GM18861 (cell line): Measurements from ENCODE around the gene SEC23A.
"Not testable (repeated sequence)": the region's sequence is repeated elsewhere in the genome, so short reads cannot be mapped to it uniquely, and the experiment has no call there.

ENCODE experiments used
- ATAC-seq: cut with Tn5 transposase; IDR thresholded peaks from one replicate; pipeline ENCODE4 v1.9.1; 2021; ENCODE audit not compliant: unreplicated experiment

SEC23A gene

GRCh38 chr14:39102969-39103957 lies at the start of gene SEC23A:
Gene SEC23A, minus strand, starts transcription at chr14:39103235. Its CDS starts 7,117 bp downstream, at chr14:39096118.
- peak; percentile 81 for ATAC-seq

- no peak for ATAC-seq
Measured at GRCh38 chr14:39145266-39145966, 42.4 kb upstream of the SEC23A start.

- ATAC-seq: not testable (repeated sequence)
Measured at GRCh38 chr14:39143226-39143625, 40.2 kb upstream of the SEC23A start.

GRCh38 chr14:39141623-39142022 lies 38.6 kb upstream of the SEC23A start:
- ATAC-seq: not testable (repeated sequence)

- no peak for ATAC-seq
Measured at GRCh38 chr14:39140170-39140569, 37.1 kb upstream of the SEC23A start.

GRCh38 chr14:39138440-39138839 lies 35.4 kb upstream of the SEC23A start:
- no peak for ATAC-seq

DNA sequence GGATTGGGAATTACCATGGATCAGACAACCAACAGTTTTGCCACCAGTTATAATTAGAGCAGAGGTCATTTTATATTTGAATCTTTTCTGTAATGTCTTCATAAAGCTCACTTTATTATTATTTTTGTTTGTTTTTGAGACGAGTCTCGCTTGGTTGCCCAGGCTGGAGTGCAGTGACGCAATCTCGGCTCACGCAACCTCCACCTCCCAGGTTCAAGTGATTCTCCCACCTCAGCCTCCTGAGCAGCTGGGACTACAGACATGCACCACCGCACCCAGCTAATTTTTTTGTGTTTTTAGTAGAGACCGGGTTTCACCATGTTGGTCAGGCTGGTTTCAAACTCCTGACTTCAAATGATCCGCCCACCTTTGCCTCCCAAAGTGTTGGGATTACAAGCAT lies 34.8 kb upstream of the SEC23A start:
- not testable (repeated sequence) for ATAC-seq

DNA sequence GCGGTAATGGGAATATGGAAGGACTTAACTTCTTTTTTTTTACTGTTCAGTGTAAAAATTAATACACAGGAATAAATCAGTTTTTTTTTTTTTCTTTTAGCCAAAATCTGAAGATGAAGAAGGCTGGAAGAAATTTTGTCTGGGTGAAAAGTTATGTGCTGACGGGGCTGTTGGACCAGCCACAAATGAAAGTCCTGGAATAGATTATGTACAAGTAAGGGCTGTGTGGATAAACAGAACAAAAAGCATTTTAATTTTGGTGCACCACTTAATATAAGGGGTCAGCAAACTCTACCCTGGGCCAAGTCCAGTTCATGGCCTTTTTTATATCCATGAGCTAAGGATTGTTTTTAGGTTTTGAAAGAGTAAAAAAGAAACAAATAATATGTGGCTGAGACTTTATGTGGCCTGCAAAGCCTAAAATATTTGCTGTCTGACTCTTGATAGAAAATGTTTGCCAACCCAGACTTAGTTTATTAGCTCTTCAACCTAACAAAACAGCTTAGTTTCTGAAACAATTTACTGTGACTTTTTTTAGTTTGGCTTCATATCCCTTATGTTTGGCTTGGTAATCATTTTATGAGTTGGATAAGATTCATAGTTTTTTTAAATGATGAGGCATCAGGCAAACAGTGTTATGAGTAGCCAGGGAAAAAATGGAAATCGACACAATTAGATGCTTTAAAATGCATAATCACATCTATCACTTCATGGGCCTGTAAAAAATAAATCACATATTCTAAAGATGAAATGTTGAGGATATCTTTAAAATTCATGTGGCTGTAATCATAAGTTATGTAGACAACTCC lies 19.5 kb upstream of the SEC23A start:
- no peak for ATAC-seq

- ATAC-seq: peak; percentile 95
Measured at GRCh38 chr14:39114073-39114838, 11.2 kb upstream of the SEC23A start, which contains the start of gene GEMIN2. Gene GEMIN2, plus strand, starts transcription at chr14:39114323. Its CDS starts 16 bp downstream, at chr14:39114339.

DNA sequence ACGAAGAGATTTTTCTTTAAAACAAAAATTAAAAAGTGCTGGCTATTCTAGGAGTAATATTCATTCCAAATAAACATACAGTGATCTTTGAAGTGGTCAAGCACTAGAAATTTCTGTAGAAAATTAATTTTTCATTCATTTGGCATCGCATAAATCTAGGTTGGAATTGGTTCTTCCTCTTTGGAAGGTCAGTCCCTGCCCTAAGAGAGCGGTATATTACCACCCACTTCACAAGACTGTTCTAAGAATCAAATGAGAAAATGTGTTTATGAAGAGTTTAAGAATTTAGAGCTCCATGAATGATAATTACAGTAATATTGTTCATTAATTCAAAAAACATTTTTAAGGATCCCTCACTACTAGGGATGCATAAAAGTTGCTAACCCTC lies 10.6 kb upstream of the SEC23A start:
- no peak for ATAC-seq

DNA sequence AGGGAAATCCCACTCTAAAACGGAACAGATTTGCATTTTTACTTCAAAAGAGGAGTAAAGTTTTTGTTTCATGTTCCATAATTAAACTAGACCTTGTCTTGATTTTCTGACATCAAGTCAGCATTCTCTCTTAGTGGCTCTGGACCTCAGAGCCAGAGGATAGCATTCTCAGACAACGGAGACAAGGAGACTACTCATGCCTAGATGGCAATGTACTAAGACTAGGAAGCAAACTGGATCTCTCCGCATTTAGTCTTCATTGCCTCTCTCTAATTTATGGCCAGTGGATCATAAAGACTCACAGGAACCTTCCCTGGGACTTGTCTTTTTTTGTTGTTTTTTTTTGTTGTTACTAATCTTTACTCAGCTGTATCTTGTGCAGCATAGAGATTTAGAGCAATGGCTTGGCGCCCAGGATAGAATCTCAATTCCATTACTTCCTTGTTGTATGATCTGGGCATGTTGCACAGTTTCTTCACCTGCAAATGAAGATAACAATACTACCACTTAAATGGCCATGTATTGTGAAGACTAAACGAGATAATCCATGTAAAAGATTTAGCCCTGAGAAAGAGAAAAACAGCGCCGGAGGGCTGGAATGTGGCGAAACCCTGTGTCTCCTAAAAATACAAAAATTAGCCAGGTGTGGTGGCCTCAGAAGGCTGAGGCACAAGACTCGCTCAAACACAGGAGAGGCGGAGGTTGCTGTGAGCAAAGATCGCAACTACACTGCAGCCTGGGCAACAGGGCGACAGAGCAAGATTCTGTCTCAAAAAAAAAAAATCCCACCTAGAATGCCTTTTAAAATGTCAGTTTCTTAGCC lies 7.1 kb upstream of the SEC23A start:
- no peak for ATAC-seq

GRCh38 chr14:39108791-39109190 lies 5.8 kb upstream of the SEC23A start:
- no peak for ATAC-seq

DNA sequence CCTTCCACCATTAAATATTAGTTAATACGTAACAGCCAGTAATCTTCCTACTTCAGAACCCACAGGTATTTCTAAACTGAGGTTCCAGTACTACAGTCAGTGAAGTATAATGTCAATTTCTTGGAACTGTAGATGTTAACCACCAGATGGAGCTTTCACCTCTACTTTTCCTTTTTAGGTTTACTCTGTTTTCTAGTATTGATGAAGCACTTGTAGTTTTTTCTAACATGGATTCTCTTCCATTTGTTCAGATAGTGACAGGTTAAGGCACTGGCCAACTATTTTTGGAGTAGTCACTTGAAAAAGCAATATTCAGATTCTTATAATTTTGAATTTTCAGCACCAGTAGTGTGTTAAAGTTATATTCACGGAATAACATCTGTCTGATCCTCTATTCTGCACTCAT lies 4.6 kb upstream of the SEC23A start:
- ATAC-seq: peak; percentile 38

DNA sequence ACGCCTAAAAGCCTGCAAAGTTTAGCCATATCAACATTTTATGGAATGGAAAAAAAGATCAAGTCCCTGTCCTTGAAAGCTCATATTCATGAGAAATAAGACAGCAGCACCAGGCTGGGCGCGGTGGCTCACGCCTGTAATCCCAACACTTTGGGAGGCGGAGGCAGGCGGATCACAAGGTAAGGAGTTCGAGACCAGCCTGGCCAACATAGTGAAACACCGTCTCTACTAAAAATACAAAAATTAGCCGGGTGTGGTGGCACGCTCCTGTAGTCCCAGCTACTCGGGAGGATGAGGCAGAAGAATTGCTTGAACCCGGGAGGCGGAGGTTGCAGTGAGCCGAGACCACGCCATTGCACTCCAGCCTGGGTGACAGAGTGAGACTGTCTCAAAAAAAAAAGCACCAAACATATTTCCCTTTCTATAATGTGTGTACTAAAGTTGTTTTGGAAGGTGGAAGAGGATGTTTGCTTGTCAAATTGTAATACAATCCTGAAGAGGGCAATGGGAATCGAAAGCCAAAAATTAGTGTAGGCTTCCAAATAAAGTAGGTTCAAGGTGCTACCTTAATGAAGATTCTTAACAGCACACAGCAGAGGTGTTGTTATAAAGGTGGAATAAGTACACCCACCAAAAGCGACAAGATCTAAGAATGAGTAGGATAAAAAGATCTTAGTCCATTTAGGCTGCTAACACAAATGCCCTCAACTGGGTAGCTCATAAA lies 1.2 kb upstream of the SEC23A start:
- ATAC-seq: not testable (repeated sequence)

DNA sequence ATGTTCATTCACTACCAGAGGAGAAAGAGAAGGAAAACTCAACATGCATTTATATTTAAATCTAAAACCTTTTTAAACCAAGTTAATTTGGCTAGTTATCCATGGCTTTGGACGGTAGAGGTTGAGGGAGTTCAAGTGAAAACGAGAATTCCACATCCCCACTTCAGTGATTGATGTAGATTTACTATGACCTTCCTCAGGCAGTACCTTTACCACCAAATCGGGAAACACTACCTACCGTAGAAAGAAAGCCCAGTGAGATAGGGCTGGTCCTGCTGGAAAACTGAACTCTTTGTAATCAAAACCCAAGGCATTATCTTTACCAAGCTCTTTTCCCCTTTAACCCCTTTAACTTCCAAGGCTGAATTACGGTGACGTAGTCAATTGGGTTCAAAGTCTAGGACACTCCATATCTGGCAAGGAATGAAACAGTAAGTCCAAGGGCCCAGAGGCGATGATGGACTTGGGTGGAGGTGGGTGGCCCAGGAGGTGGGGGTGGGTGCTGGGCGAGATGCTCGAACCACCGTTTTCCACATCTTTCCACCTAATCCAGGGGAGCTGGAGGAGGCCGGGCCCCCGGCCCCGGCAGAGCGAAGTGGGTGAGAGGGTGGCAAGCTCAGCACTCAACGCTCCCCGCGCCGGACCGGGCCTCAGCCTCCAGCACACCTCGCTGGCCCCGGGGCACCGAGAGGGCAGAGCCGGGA lies 618 bp downstream of the SEC23A start:
- ATAC-seq: no peak

DNA sequence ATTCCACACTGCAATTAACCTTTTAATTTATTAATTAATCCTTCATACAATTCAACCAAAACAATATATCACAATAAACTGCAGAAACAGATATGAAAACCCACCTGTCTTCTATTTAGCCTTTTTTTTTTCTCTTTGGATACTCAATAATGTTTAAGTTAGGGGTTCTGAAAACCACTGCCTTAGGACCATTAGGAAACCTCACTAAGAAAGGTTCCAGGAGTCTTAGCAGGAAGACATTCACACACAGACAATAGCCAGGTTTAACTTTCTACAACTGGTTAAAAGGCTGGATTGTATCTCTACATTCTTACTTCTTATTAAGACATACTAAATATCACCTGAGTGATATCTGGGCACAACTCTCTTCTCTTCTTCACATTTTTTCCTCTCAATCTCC lies 3.3 kb downstream of the SEC23A start:
- ATAC-seq: no peak

- ATAC-seq: not testable (repeated sequence)
Measured at GRCh38 chr14:39099215-39099614, 3.8 kb downstream of the SEC23A start.

- ATAC-seq: no peak
Measured at GRCh38 chr14:39097159-39097558, 5.9 kb downstream of the SEC23A start.
